H9 (cell line): ENCODE results near the gene CTRL. TPM values are rescaled to one million over a fixed set of nuclear protein-coding genes. Genes with fewer than 3 reads are reported as not detected.

ENCODE experiments used
- DNase-seq: peaks from one replicate; pipeline ENCODE4 v3.0.0-alpha.2; 2017
- H2AFZ ChIP-seq: one replicate; pipeline ENCODE4 v1.6.1; 2013; ENCODE audit warnings: mild to moderate bottlenecking, low read length, control low read depth, moderate library complexity
- H2AK5ac ChIP-seq: 2 replicates; pipeline ENCODE4 v1.6.1; 2013; ENCODE audit warnings: low read length, control low read depth, mixed read lengths; ENCODE audit not compliant: insufficient read length
- H2BK120ac ChIP-seq: one replicate; pipeline ENCODE4 v1.6.1; 2013; ENCODE audit warnings: low read depth, mild to moderate bottlenecking, low read length, control low read depth, inconsistent platforms; ENCODE audit not compliant: poor library complexity, severe bottlenecking
- H2BK12ac ChIP-seq: 2 replicates; pipeline ENCODE4 v1.6.1; 2013; ENCODE audit warnings: low read length, control low read depth, mixed read lengths, low read depth; ENCODE audit not compliant: insufficient read length
- H2BK15ac ChIP-seq: 2 replicates; pipeline ENCODE4 v1.6.1; 2013; ENCODE audit warnings: low read depth, low read length, control low read depth
- H2BK20ac ChIP-seq: one replicate; pipeline ENCODE4 v1.6.1; 2013; ENCODE audit warnings: low read depth, mild to moderate bottlenecking, low read length, control low read depth, inconsistent platforms; ENCODE audit not compliant: poor library complexity, severe bottlenecking
- H2BK5ac ChIP-seq: 2 replicates; pipeline ENCODE4 v1.6.1; 2013; ENCODE audit warnings: low read length, control low read depth, mixed read lengths; ENCODE audit not compliant: insufficient read length
- H3K14ac ChIP-seq: 2 replicates; pipeline ENCODE4 v1.6.1; 2013; ENCODE audit warnings: low read length, control low read depth; ENCODE audit not compliant: insufficient read depth
- H3K18ac ChIP-seq: 2 replicates; pipeline ENCODE4 v1.6.1; 2013; ENCODE audit warnings: low read depth, mild to moderate bottlenecking, mixed read lengths, low read length, control low read depth; ENCODE audit not compliant: insufficient read length
- H3K23ac ChIP-seq: 2 replicates; pipeline ENCODE4 v1.6.1; 2013; ENCODE audit warnings: low read length, control low read depth, mixed read lengths, low read depth; ENCODE audit not compliant: insufficient read length
- H3K23me2 ChIP-seq: 2 replicates; pipeline ENCODE4 v1.6.1; 2013; ENCODE audit warnings: low read depth, mild to moderate bottlenecking, mixed read lengths, low read length, control low read depth; ENCODE audit not compliant: insufficient read length, poor library complexity, severe bottlenecking
- H3K27ac ChIP-seq: 2 replicates; pipeline ENCODE4 v1.5.1; 2013; ENCODE audit warnings: low read length, control low read depth, mixed read lengths, low read depth; ENCODE audit not compliant: insufficient read length
- H3K27me3 ChIP-seq: 2 replicates; pipeline ENCODE4 v1.6.1; 2013; ENCODE audit warnings: low read length, control low read depth, inconsistent platforms; ENCODE audit not compliant: insufficient read depth
- H3K4ac ChIP-seq: 2 replicates; pipeline ENCODE4 v1.6.1; 2013; ENCODE audit warnings: low read depth, mild to moderate bottlenecking, control low read depth, inconsistent platforms, low read length, moderate library complexity
- H3K4me1 ChIP-seq: 2 replicates; pipeline ENCODE4 v1.6.1; 2013; ENCODE audit warnings: low read length, control low read depth, inconsistent platforms; ENCODE audit not compliant: insufficient read depth
- H3K4me2 ChIP-seq: 2 replicates; pipeline ENCODE4 v1.6.1; 2013; ENCODE audit warnings: low read length, control low read depth, mixed read lengths; ENCODE audit not compliant: insufficient read length, insufficient read depth
- H3K56ac ChIP-seq: 2 replicates; pipeline ENCODE4 v1.6.1; 2013; ENCODE audit warnings: low read depth, mild to moderate bottlenecking, mixed read lengths, low read length, control low read depth; ENCODE audit not compliant: insufficient read length
- H3K79me1 ChIP-seq: 2 replicates; pipeline ENCODE4 v1.6.1; 2013; ENCODE audit warnings: low read depth, mild to moderate bottlenecking, moderate library complexity, low read length, control low read depth, inconsistent platforms; ENCODE audit not compliant: insufficient read depth, poor library complexity, severe bottlenecking
- H3K79me2 ChIP-seq: 2 replicates; pipeline ENCODE4 v1.6.1; 2013; ENCODE audit warnings: low read length, control low read depth, inconsistent platforms; ENCODE audit not compliant: insufficient read depth
- H3K9ac ChIP-seq: 2 replicates; pipeline ENCODE4 v1.6.1; 2013; ENCODE audit warnings: low read length, control low read depth, mixed read lengths; ENCODE audit not compliant: insufficient read length; ENCODE audit errors: extremely low read depth
- H3K9me3 ChIP-seq: one replicate; pipeline ENCODE4 v1.6.1; 2013; ENCODE audit warnings: low read depth, low read length, inconsistent platforms; ENCODE audit not compliant: control insufficient read depth
- H3T11ph ChIP-seq: one replicate; pipeline ENCODE4 v1.6.1; 2013; ENCODE audit warnings: mild to moderate bottlenecking, low read length, control low read depth, inconsistent platforms
- H4K20me1 ChIP-seq: one replicate; pipeline ENCODE4 v1.6.1; 2013; ENCODE audit not compliant: control insufficient read depth, insufficient read length, insufficient read depth
- H4K5ac ChIP-seq: 2 replicates; pipeline ENCODE4 v1.6.1; 2013; ENCODE audit warnings: low read depth, mild to moderate bottlenecking, mixed read lengths, low read length, control low read depth; ENCODE audit not compliant: insufficient read length
- H4K8ac ChIP-seq: replicated peaks from 2 replicates; pipeline ENCODE4 v1.6.1; 2013; ENCODE audit warnings: low read length, control low read depth, mixed read lengths, low read depth; ENCODE audit not compliant: insufficient read length
- H4K91ac ChIP-seq: 2 replicates; pipeline ENCODE4 v1.6.1; 2013; ENCODE audit warnings: low read depth, mild to moderate bottlenecking, moderate library complexity, mixed read lengths, low read length, control low read depth; ENCODE audit not compliant: insufficient read length
- H3K27ac Mint-ChIP-seq, 3 experiments: 2 replicates in 2 of 3; 3 replicates in 1 of 3; pipeline ENCODE4 v1.8.0; 2020 to 2021; ENCODE audit warnings: mixed read lengths in 3 of 3, mild to moderate bottlenecking in 1 of 3, moderate library complexity in 1 of 3
- H3K27me3 Mint-ChIP-seq: 2 replicates; pipeline ENCODE4 v1.8.0; 2021; ENCODE audit warnings: low read depth, mild to moderate bottlenecking, moderate library complexity, mixed read lengths
- H3K36me3 Mint-ChIP-seq, 3 experiments: 2 replicates in 2 of 3; 3 replicates in 1 of 3; pipeline ENCODE4 v1.8.0; 2020 to 2021; ENCODE audit warnings: low read depth in 3 of 3, mixed read lengths in 3 of 3; ENCODE audit not compliant: insufficient read depth in 1 of 3
- H3K4me1 Mint-ChIP-seq, 2 experiments: 2 replicates each; pipeline ENCODE4 v1.8.0; 2020; ENCODE audit warnings: mixed read lengths in 2 of 2
- H3K4me3 Mint-ChIP-seq, 2 experiments: 2 replicates in 1 of 2; 3 replicates in 1 of 2; pipeline ENCODE4 v1.8.0; 2020 to 2021; ENCODE audit warnings: mild to moderate bottlenecking in 2 of 2, mixed read lengths in 2 of 2, moderate library complexity in 1 of 2
- H3K9me3 Mint-ChIP-seq, 2 experiments: 2 replicates in 1 of 2; 3 replicates in 1 of 2; pipeline ENCODE4 v1.8.0; 2020; ENCODE audit warnings: mild to moderate bottlenecking in 2 of 2, mixed read lengths in 2 of 2, moderate library complexity in 1 of 2
- CTCF ChIP-seq: fragments of 200-600 bp; sonication (generic); conservative IDR thresholded peaks from 3 replicates; pipeline ENCODE4 v1.8.0; 2021; ENCODE audit warnings: antibody characterized with exemption, mild to moderate bottlenecking
- WGBS: extraction: QIAGEN DNeasy Blood & Tissue Kit; methylation state at CpG from one replicate; pipeline ENCODE4 v1.1.7; 2013; ENCODE audit warnings: missing lambda C conversion rate, low lambda C conversion rate, mixed read lengths; ENCODE audit not compliant: insufficient read length; ENCODE audit errors: extremely low coverage; 5-methylcytosine and 5-hydroxymethylcytosine counted together
- total RNA-seq: library from RNA; stranded (reverse); gene quantifications from 2 replicates; pipeline ENCODE4 v1.2.1, GENCODE V29; 2021

The CTRL gene
- total RNA-seq, 1 experiment from 2014 or later, result 2.7 TPM

DNA sequence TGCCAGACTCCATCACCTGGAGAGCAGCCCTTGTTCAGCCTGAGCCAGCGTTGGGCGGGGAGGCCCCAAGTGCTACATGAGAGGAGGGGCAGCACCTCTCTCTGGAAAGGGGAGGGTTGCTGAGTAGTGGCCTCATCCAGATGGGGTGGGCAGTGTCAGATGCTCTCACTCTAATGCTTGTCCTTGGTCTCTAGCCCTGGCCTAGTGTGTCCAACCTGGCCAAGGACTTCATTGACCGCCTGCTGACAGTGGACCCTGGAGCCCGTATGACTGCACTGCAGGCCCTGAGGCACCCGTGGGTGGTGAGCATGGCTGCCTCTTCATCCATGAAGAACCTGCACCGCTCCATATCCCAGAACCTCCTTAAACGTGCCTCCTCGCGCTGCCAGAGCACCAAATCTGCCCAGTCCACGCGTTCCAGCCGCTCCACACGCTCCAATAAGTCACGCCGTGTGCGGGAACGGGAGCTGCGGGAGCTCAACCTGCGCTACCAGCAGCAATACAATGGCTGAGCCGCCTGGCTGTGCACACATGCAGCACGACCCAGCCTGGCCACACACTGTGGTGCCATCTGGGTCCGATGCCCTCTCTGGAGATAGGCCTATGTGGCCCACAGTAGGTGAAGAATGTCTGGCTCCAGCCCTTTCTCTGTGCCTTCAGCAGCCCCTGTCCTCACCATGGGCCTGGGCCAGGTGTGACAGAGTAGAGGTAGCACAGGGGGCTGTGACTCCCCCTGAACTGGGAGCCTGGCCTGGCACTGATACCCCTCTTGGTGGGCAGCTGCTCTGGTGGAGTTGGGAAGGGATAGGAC, 4.3 kb downstream of the CTRL start:
- no peak overlapping the region for H4K91ac ChIP-seq
- no peak overlapping the region for H2BK120ac ChIP-seq
- no peak overlapping the region for H3T11ph ChIP-seq
- H2AFZ ChIP-seq, result no peak overlapping the region
- no peaks in the 10 kb centered on the region for H3K79me1 ChIP-seq
- Mint-ChIP-seq H3K27me3 (no peaks in the 10 kb centered on the region), H3K27ac (no peak overlapping the region), H3K9me3 (no peaks in the 10 kb centered on the region), H3K4me1 (peaks cover 4 to 8% of the 10 kb centered on the region in 2 experiments; a peak in 2 of 4 replicates), H3K4me3 (no peak overlapping the region), H3K36me3 (peaks cover 7 to 28% (median 14%) of the 10 kb centered on the region in 3 experiments)
- no peak overlapping the region for H3K4me2 ChIP-seq
- no peaks in the 10 kb centered on the region for H3K27me3 ChIP-seq
- no peak overlapping the region for H2BK20ac ChIP-seq
- no peak overlapping the region for H3K56ac ChIP-seq
- no peaks in the 10 kb centered on the region for H3K9me3 ChIP-seq
- H3K27ac ChIP-seq, result no peak overlapping the region
- H2BK12ac ChIP-seq, result no peak overlapping the region
- H3K14ac ChIP-seq, result no peak overlapping the region
- WGBS, result no CpG with 5 or more reads among the region's 22 CpGs
- no peak overlapping the region for H2AK5ac ChIP-seq
- no peak overlapping the region for H2BK5ac ChIP-seq
- no peak for TF ChIP-seq CTCF
- DNase-seq, result no peak
- no peak overlapping the region for H4K8ac ChIP-seq
- no peak overlapping the region for H3K9ac ChIP-seq
- H3K79me2 ChIP-seq, result no peaks in the 10 kb centered on the region
- no peaks in the 10 kb centered on the region for H3K23me2 ChIP-seq
- H3K4me1 ChIP-seq, result no peaks in the 10 kb centered on the region
- H3K4ac ChIP-seq, result no peak overlapping the region
- H2BK15ac ChIP-seq, result no peak overlapping the region
- H3K23ac ChIP-seq, result no peak overlapping the region
- no peak overlapping the region for H3K18ac ChIP-seq
- no peaks in the 10 kb centered on the region for H4K20me1 ChIP-seq
- no peak overlapping the region for H4K5ac ChIP-seq
